Mesendoderm (in vitro differentiated cells): Measurements from ENCODE around the gene GDPD5.
A peak's percentile ranks its signal among the peaks of the same experiment; 100 is the strongest.

Source experiments
- DNase-seq: peaks from one replicate; pipeline ENCODE4 v3.0.0; 2013
- H2AK5ac ChIP-seq: 2 replicates; pipeline ENCODE4 v1.6.1; 2013; ENCODE audit warnings: low read length, inconsistent platforms
- H2BK120ac ChIP-seq: 2 replicates; pipeline ENCODE4 v1.6.1; 2013; ENCODE audit warnings: low read depth, mild to moderate bottlenecking, low read length, moderate library complexity, mixed read lengths
- H2BK15ac ChIP-seq: replicated peaks from 2 replicates; pipeline ENCODE4 v1.6.1; 2013; ENCODE audit warnings: low read depth, mild to moderate bottlenecking, moderate library complexity
- H2BK5ac ChIP-seq: 2 replicates; pipeline ENCODE4 v1.6.1; 2013; ENCODE audit warnings: low read length, inconsistent platforms
- H3K18ac ChIP-seq: 2 replicates; pipeline ENCODE4 v1.6.1; 2013; ENCODE audit warnings: mild to moderate bottlenecking, low read length, mixed read lengths
- H3K23ac ChIP-seq: one replicate; pipeline ENCODE4 v1.6.1; 2013; ENCODE audit warnings: low read length
- H3K27ac ChIP-seq: 2 replicates; pipeline ENCODE4 v1.5.1; 2013; ENCODE audit warnings: low read depth, mild to moderate bottlenecking, inconsistent platforms, low read length, moderate library complexity
- H3K27me3 ChIP-seq: 2 replicates; pipeline ENCODE4 v1.6.1; 2013; ENCODE audit warnings: low read length, control low read depth, mild to moderate bottlenecking, inconsistent platforms; ENCODE audit not compliant: insufficient read depth, poor library complexity
- H3K36me3 ChIP-seq: 2 replicates; pipeline ENCODE4 v1.6.1; 2013; ENCODE audit warnings: low read length, inconsistent platforms; ENCODE audit not compliant: control insufficient read depth, insufficient read depth
- H3K4ac ChIP-seq: one replicate; pipeline ENCODE4 v1.6.1; 2013; ENCODE audit warnings: low read depth, mild to moderate bottlenecking, low read length, moderate library complexity
- H3K4me1 ChIP-seq: 2 replicates; pipeline ENCODE4 v1.6.1; 2013; ENCODE audit warnings: low read depth, low read length, inconsistent platforms; ENCODE audit not compliant: control insufficient read depth
- H3K4me2 ChIP-seq: 2 replicates; pipeline ENCODE4 v1.6.1; 2013; ENCODE audit warnings: low read length
- H3K4me3 ChIP-seq: 2 replicates; pipeline ENCODE4 v1.5.1; 2013; ENCODE audit warnings: mild to moderate bottlenecking, low read length
- H3K56ac ChIP-seq: one replicate; pipeline ENCODE4 v1.6.1; 2013; ENCODE audit warnings: low read length
- H3K79me1 ChIP-seq: 2 replicates; pipeline ENCODE4 v1.6.1; 2013; ENCODE audit warnings: low read length, inconsistent platforms
- H3K79me2 ChIP-seq: 2 replicates; pipeline ENCODE4 v1.6.1; 2013; ENCODE audit warnings: mild to moderate bottlenecking, low read length; ENCODE audit not compliant: control insufficient read depth, insufficient read depth
- H3K9ac ChIP-seq: 2 replicates; pipeline ENCODE4 v1.6.1; 2013; ENCODE audit warnings: low read length, inconsistent platforms
- H4K5ac ChIP-seq: one replicate; pipeline ENCODE4 v1.6.1; 2013; ENCODE audit warnings: low read length
- H4K8ac ChIP-seq: one replicate; pipeline ENCODE4 v1.6.1; 2013; ENCODE audit warnings: low read depth, mild to moderate bottlenecking, control low read depth, low read length, moderate library complexity
- WGBS: extraction: QIAGEN DNeasy Blood & Tissue Kit; methylation state at CpG from one replicate; pipeline ENCODE4 v1.1.7; 2013; ENCODE audit warnings: low lambda C conversion rate, missing lambda C conversion rate; ENCODE audit not compliant: insufficient coverage; ENCODE audit errors: extremely low coverage; 5-methylcytosine and 5-hydroxymethylcytosine counted together

The GDPD5 gene

GRCh38 chr11:75435571-75435925, 90.2 kb downstream of the GDPD5 start:
- WGBS, result no CpG with 5 or more reads among the region's 9 CpGs
- no peak overlapping the region for H3K18ac ChIP-seq
- H3K4ac ChIP-seq, result no peak overlapping the region
- H3K4me3 ChIP-seq, result no peak overlapping the region
- H3K4me2 ChIP-seq, result no peak overlapping the region
- peaks cover 17% of the 10 kb centered on the region for H3K27me3 ChIP-seq
- H3K27ac ChIP-seq, result no peak overlapping the region
- DNase-seq, result no peak
- H3K9ac ChIP-seq, result no peak overlapping the region
- no peak overlapping the region for H3K56ac ChIP-seq
- no peak overlapping the region for H2BK5ac ChIP-seq
- no peak overlapping the region for H2AK5ac ChIP-seq
- no peak overlapping the region for H2BK15ac ChIP-seq
- H3K79me2 ChIP-seq, result no peaks in the 10 kb centered on the region
- H4K8ac ChIP-seq, result no peak overlapping the region
- H3K4me1 ChIP-seq, result peaks cover 3% of the 10 kb centered on the region
- no peaks in the 10 kb centered on the region for H3K36me3 ChIP-seq
- H2BK120ac ChIP-seq, result no peak overlapping the region
- no peak overlapping the region for H4K5ac ChIP-seq
- H3K23ac ChIP-seq, result no peak overlapping the region
- H3K79me1 ChIP-seq, result no peaks in the 10 kb centered on the region

- H3K27me3 ChIP-seq, result peaks cover 21% of the 10 kb centered on the region
- H4K5ac ChIP-seq, result no peak overlapping the region
- no peak overlapping the region for H3K9ac ChIP-seq
- H3K4me2 ChIP-seq, result no peak overlapping the region
- no peaks in the 10 kb centered on the region for H3K36me3 ChIP-seq
- H3K27ac ChIP-seq, result no peak overlapping the region
- no peak overlapping the region for H4K8ac ChIP-seq
- H3K4me3 ChIP-seq, result no peak overlapping the region
- no CpG with 5 or more reads among the region's 12 CpGs for WGBS
- H2AK5ac ChIP-seq, result no peak overlapping the region
- H3K79me2 ChIP-seq, result no peaks in the 10 kb centered on the region
- no peak overlapping the region for H3K18ac ChIP-seq
- H3K4me1 ChIP-seq, result peaks cover 3% of the 10 kb centered on the region
- no peak overlapping the region for H2BK120ac ChIP-seq
- H2BK5ac ChIP-seq, result no peak overlapping the region
- no peak overlapping the region for H3K4ac ChIP-seq
- H3K56ac ChIP-seq, result no peak overlapping the region
- no peak overlapping the region for H2BK15ac ChIP-seq
- H3K23ac ChIP-seq, result no peak overlapping the region
- H3K79me1 ChIP-seq, result no peaks in the 10 kb centered on the region
- no peak for DNase-seq
These were observed 90.7 kb downstream of the GDPD5 start for GRCh38 chr11:75434886-75435570.

GRCh38 chr11:75434051-75434450, 91.7 kb downstream of the GDPD5 start:
- no peaks in the 10 kb centered on the region for H3K36me3 ChIP-seq
- no peak overlapping the region for H2BK15ac ChIP-seq
- H3K27me3 ChIP-seq, result peaks cover 28% of the 10 kb centered on the region
- no peak overlapping the region for H2BK120ac ChIP-seq
- no peak overlapping the region for H3K4ac ChIP-seq
- H3K56ac ChIP-seq, result no peak overlapping the region
- H4K5ac ChIP-seq, result no peak overlapping the region
- no peak overlapping the region for H3K27ac ChIP-seq
- no CpG with 5 or more reads among the region's 4 CpGs for WGBS
- no peaks in the 10 kb centered on the region for H3K79me1 ChIP-seq
- H3K79me2 ChIP-seq, result no peaks in the 10 kb centered on the region
- H3K23ac ChIP-seq, result no peak overlapping the region
- H3K4me1 ChIP-seq, result peaks cover 3% of the 10 kb centered on the region
- no peak overlapping the region for H3K18ac ChIP-seq
- no peak overlapping the region for H2BK5ac ChIP-seq
- DNase-seq, result no peak
- H3K9ac ChIP-seq, result no peak overlapping the region
- no peak overlapping the region for H4K8ac ChIP-seq
- no peak overlapping the region for H2AK5ac ChIP-seq
- H3K4me2 ChIP-seq, result no peak overlapping the region
- no peak overlapping the region for H3K4me3 ChIP-seq

- no peak overlapping the region for H4K5ac ChIP-seq
- H3K56ac ChIP-seq, result no peak overlapping the region
- no peak overlapping the region for H3K4ac ChIP-seq
- DNase-seq, result no peak
- no peak overlapping the region for H2BK15ac ChIP-seq
- no peaks in the 10 kb centered on the region for H3K79me1 ChIP-seq
- H3K9ac ChIP-seq, result no peak overlapping the region
- H3K4me1 ChIP-seq, result peaks cover 3% of the 10 kb centered on the region
- no peak overlapping the region for H2BK5ac ChIP-seq
- peaks cover 31% of the 10 kb centered on the region for H3K27me3 ChIP-seq
- no peak overlapping the region for H4K8ac ChIP-seq
- no peak overlapping the region for H3K4me2 ChIP-seq
- WGBS, result no CpG with 5 or more reads among the region's 6 CpGs
- H3K4me3 ChIP-seq, result no peak overlapping the region
- H3K79me2 ChIP-seq, result no peaks in the 10 kb centered on the region
- H2AK5ac ChIP-seq, result no peak overlapping the region
- no peaks in the 10 kb centered on the region for H3K36me3 ChIP-seq
- H2BK120ac ChIP-seq, result no peak overlapping the region
- no peak overlapping the region for H3K27ac ChIP-seq
- no peak overlapping the region for H3K18ac ChIP-seq
- H3K23ac ChIP-seq, result no peak overlapping the region
These were observed 92.3 kb downstream of the GDPD5 start for GRCh38 chr11:75433443-75433842.

- no peak within 1 kb of the TSS for H2BK120ac ChIP-seq
- WGBS, result no CpG with 5 or more reads among the region's 14 CpGs
- peaks cover 31% of the 10 kb centered on the region for H3K27me3 ChIP-seq
- no peaks in the 10 kb centered on the region for H3K79me1 ChIP-seq
- no peaks in the 10 kb centered on the region for H3K79me2 ChIP-seq
- no peak within 1 kb of the TSS for H3K4me3 ChIP-seq
- H3K4me1 ChIP-seq, result peaks cover 3% of the 10 kb centered on the region
- H3K56ac ChIP-seq, result peak within 1 kb of the TSS; percentile 1
- no peak within 1 kb of the TSS for H3K23ac ChIP-seq
- no peak within 1 kb of the TSS for H3K18ac ChIP-seq
- H3K36me3 ChIP-seq, result no peaks in the 10 kb centered on the region
- no peak within 1 kb of the TSS for H3K27ac ChIP-seq
- no peak within 1 kb of the TSS for H2BK5ac ChIP-seq
- no peak for DNase-seq
- no peak within 1 kb of the TSS for H2BK15ac ChIP-seq
- H3K4me2 ChIP-seq, result no peak within 1 kb of the TSS
- H2AK5ac ChIP-seq, result no peak within 1 kb of the TSS
- H4K8ac ChIP-seq, result no peak within 1 kb of the TSS
- H3K4ac ChIP-seq, result no peak within 1 kb of the TSS
- H3K9ac ChIP-seq, result no peak within 1 kb of the TSS
- no peak within 1 kb of the TSS for H4K5ac ChIP-seq
These were observed 92.8 kb downstream of the GDPD5 start, which contains the start of gene KLHL35 for GRCh38 chr11:75432911-75433321. Gene KLHL35 (minus strand): TSS chr11:75433203. CDS start chr11:75430629, 2,574 bp downstream.
